ENCODE measurements around the gene VKORC1.
"Not testable (repeated sequence)": the region's sequence is repeated elsewhere in the genome, so short reads cannot be mapped to it uniquely, and the experiment has no call there.

Gene VKORC1

GRCh38 chr16:31094424-31095120 lies at the start of gene VKORC1:
Gene VKORC1 (minus strand): TSS chr16:31094797. CDS start chr16:31094729, 68 bp downstream.
- peak; percentile 87 for DNase-seq

GRCh38 chr16:31143694-31144148 lies 49.1 kb upstream of the VKORC1 start:
- no peak for DNase-seq

DNA sequence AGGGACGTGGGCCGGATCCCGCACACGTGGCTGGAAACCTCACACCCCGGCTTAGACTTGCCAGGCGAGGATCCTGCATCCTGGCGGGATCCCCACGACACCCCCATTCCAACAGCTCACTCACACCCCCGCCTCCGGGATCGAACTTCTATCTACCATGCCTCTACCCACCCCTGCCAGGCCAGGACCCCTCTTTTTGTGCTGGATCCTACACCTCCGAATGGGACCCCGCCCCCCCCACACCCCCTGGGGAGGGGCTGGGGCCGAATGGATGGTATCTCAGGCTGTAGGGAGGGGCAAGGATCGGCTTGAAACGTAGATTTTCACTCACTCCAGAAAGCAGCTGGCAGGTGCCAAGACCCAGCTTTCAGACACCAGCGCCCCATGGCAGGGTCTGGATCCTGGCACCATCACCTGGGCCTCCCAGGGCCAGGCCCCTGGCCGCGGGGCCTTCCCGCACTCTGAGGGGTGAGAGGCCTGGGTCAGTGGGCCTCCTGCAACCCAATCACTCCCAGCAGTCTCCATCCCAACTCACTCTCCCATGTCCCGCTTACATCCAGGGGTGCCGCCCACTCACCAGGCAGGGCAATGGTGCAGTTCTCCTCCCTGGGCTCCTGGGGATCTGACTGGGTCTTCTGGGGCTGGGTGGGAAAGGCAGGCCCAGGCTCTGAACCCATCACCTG lies 48.6 kb upstream of the VKORC1 start:
- no peak for DNase-seq

GRCh38 chr16:31142109-31143010 lies 47.8 kb upstream of the VKORC1 start:
- peak; percentile 81 for DNase-seq

- DNase-seq: no peak
These were observed 47.0 kb upstream of the VKORC1 start for GRCh38 chr16:31141489-31142108.

DNA sequence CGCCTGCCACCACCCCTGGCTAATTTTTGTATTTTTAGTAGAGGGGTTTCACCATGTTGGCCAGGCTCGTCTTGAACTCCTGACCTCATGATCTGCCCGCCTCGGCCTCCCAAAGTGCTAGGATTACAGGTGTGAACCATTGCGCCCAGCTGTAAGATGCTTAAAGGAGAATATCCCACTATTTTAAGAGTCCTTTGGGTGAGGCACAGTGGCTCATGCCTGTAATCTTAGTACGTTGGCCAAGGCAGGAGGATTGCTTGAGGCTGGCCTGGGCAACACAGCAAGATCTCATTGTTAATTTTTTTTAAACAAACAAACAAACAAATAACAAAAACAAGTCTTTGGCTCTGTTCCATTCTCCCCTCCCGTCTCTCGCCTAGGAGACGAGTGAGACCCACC lies 46.5 kb upstream of the VKORC1 start:
- not testable (repeated sequence) for DNase-seq

GRCh38 chr16:31138621-31139578 lies 44.3 kb upstream of the VKORC1 start:
- no peak for DNase-seq

DNA sequence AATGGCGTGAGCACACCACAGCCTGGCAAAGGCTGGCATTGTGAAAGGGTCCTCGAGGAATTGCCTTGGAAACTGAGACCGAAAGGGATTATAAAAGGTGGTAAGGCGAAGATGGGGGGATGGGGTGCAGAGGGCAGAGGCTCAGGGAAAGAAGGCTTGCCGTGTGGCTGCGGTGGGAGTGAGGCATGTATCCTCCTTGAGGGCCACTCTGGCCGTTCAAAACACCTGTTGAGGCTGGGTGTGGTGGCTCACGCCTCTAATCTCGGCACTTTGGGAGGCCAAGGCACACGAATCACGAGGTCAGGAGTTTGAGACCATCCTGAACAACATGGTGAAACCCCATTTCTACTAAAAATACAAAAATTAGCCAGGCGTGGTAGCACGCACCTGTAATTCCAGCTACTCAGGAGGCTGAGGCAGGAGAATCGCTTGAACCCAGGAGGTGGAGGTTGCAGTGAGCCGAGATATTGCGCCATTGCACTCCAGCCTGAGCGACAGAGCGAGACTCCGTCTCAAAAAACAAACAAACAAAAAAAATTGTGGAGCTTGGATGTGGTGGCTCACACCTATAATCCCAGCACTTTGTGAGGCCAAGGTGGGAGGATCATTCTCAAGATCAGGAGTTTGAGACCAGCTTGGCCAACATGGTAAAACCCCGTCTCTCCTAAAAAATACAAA lies 42.4 kb upstream of the VKORC1 start:
- DNase-seq: not testable (repeated sequence)

DNA sequence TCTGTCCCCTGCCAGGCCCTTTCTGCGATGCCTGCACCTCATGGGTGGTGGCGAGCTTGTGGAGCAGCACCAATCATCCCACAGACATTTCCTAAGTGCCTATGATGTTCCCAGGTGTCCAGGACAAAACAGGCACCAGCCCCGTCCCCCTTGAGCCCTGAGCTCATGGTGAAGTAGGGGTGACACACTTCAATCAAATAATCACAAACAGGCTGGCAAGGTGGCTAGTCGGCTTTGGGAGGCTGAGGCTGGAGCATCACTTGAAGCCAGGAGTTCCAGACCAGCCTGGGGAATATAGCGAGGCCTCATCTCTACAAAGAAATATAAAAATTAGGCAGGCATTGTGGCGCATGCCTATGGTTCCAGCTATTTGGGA lies 41.7 kb upstream of the VKORC1 start:
- no peak for DNase-seq

DNA sequence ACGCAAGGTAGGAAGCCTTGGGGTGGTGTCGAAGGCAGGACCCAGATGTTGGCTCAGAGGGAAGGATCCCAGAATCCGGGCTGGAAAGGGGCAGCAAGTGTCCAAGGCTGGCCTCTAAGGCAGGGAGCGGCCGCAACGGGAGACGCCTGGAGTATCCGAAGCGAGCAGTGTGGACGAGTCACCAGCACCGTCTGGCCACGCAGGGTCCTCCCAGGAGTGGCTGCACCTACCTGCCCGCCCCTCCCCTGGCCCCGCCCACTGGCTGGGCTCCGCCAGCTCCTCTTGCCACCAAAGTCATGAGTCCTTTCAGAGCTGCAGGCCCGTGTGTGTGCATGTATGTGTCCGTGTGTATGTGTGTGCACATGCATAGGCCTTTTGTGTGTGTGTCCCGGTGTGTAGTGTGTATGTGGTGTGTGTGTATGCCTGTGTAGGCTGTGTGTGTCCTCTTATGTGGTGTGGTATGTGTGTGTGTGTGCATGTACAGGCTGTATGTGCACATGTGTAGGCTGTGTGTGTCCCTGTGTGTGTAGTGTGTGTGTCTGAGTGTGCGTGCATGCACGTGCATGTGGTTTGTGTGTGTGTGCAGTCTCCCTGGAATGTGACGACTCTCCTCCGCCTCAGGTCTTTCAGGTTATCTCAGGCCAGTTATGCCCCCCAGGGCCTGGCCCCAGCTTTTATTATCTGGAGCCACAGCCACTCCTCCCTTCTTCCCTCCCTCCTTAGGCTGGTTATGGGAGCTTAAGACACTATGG lies 41.1 kb upstream of the VKORC1 start, which contains the start of gene PRSS8:
Gene PRSS8 (minus strand): TSS at position 193 of the 752 bp plus-strand sequence. CDS start 229 bp downstream, outside the sequence.
- DNase-seq: no peak

GRCh38 chr16:31134625-31135534 lies 40.3 kb upstream of the VKORC1 start:
- no peak for DNase-seq

GRCh38 chr16:31134091-31134571 lies 39.5 kb upstream of the VKORC1 start:
- no peak for DNase-seq

DNA sequence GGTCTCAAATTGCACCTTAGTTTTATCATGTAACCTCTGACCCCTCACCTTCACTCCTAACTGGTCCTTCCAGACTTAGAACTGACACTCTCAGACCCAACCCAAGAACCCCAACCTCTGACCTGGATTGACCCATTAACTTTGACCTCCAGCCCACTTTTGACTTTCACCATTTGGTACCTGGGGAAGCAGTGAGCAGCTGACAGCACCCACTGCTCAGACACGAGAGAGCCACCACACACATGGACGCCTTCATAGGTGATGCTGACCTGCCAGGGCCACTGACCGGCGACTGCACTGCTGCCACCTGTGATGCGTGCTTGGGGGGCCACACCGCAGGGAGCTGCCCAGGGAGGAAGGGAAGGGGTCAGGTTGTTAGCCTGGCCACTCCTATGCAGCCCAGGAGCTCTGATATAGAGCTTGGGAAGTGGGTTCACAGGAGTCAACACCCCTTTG lies 38.5 kb upstream of the VKORC1 start:
- DNase-seq: no peak

DNA sequence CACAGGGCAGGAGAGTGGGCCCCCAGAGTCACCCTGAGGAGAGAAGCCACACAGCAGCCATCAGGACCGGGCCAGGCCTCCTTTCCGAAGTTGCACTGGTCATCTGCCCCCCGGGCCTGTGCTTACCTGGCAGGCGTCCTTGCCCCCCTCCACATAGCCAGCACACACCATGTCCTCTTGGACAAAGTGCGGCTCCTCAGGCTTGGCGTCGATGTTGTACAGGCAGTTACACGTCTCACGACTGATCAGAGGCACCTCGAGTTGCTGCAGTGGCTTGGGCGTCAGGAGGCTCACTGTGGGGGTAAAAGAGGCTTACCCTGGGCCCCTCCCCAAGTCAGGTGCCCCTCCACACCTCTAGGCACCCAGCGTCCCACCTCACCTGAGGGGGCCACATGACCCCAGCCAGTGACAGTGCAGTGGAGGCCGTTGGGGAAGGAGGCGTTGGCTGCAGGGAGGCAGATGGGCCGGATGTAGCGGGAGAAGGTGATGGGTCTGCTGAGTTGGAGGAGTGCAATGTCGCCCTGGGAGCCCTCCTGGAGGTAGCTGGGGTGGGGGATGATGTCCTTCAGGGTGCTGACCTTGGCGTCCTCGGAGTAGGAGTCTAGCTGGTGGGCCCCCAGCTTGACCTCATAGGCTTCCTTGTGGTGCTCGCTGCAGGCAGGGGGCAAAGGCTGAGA lies 37.8 kb upstream of the VKORC1 start:
- DNase-seq: no peak

DNA sequence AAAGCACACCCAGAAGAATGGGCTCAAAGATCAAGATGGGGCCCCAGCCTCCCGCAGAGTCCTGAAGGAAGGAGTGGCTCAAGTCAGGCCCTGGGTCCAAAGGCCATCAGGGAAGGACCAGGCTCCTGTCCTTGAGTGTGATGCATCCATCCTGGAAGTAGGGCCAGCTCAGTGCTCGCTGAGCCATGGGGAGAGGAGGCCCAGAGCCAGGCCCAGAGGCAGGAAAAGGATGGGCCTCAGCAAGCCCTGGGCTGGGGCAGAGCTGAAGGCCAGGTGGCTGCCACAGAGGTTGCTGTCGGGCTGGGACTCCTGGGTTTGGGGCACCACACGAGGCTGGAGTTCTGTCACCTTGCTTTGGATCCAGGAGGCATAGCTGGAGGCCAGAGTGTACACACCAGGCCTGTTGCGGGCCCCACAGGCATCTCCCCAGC lies 37.3 kb upstream of the VKORC1 start:
- DNase-seq: no peak

GRCh38 chr16:31131416-31131815 lies 36.8 kb upstream of the VKORC1 start:
- no peak for DNase-seq

GRCh38 chr16:31130899-31131298 lies 36.3 kb upstream of the VKORC1 start:
- no peak for DNase-seq

DNA sequence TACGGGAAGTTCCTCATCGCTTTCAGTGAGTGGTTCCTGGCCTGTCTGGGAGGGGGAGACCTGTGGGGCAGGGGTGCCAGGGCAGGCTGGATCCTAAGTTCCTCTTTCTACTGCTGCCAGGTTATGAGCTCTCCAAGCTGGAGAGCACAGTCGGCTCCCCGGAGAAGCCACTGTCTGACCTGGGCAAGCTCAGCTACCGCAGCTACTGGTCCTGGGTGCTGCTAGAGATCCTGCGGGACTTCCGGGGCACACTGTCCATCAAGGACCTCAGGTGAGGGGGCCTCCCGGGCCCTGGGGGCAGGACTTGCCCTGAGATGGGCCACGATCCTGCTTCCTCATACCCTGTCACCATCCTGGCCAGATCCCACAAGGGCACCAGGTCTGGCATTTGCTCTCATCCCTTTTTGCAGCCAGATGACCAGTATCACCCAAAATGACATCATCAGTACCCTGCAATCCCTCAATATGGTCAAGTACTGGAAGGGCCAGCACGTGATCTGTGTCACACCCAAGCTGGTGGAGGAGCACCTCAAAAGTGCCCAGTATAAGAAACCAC lies 35.8 kb upstream of the VKORC1 start:
- no peak for DNase-seq
